HG03575 (cell line): ENCODE measurements around the gene RREB1.

Source experiments
- ATAC-seq: cut with Tn5 transposase; IDR thresholded peaks from one replicate; pipeline ENCODE4 v1.9.1; 2021; ENCODE audit not compliant: unreplicated experiment, insufficient number of reproducible peaks, low FRiP score; ENCODE audit errors: extremely low read depth

The RREB1 gene

GRCh38 chr6:7107578-7108195 lies at the start of gene RREB1:
Gene RREB1 (plus strand): TSS chr6:7107961. CDS start chr6:7181912, 73,951 bp downstream.
- no peak for ATAC-seq

- no peak for ATAC-seq
These were observed 49.4 kb upstream of the RREB1 start for GRCh38 chr6:7058250-7058923.

- no peak for ATAC-seq
These were observed 46.8 kb upstream of the RREB1 start for GRCh38 chr6:7060769-7061516.

GRCh38 chr6:7062451-7063162 lies 45.2 kb upstream of the RREB1 start:
- no peak for ATAC-seq

- no peak for ATAC-seq
These were observed 40.5 kb upstream of the RREB1 start for GRCh38 chr6:7067305-7067704.

- no peak for ATAC-seq
These were observed 36.4 kb upstream of the RREB1 start for GRCh38 chr6:7071405-7071804.

GRCh38 chr6:7073082-7073820 lies 34.5 kb upstream of the RREB1 start:
- ATAC-seq: no peak

GRCh38 chr6:7073821-7074525 lies 33.8 kb upstream of the RREB1 start:
- peak; percentile 85 for ATAC-seq

GRCh38 chr6:7074870-7075269 lies 32.9 kb upstream of the RREB1 start:
- no peak for ATAC-seq

GRCh38 chr6:7075341-7076000 lies 32.3 kb upstream of the RREB1 start:
- no peak for ATAC-seq

- ATAC-seq: no peak
These were observed 29.9 kb upstream of the RREB1 start for GRCh38 chr6:7077856-7078255.

- no peak for ATAC-seq
These were observed 28.9 kb upstream of the RREB1 start for GRCh38 chr6:7078856-7079255.

- ATAC-seq: no peak
These were observed 27.4 kb upstream of the RREB1 start for GRCh38 chr6:7080311-7080710.

GRCh38 chr6:7085911-7086310 lies 21.9 kb upstream of the RREB1 start:
- no peak for ATAC-seq

- ATAC-seq: no peak
These were observed 21.3 kb upstream of the RREB1 start for GRCh38 chr6:7086488-7086887.

- ATAC-seq: no peak
These were observed 20.7 kb upstream of the RREB1 start for GRCh38 chr6:7087066-7087465.

- no peak for ATAC-seq
These were observed 20.2 kb upstream of the RREB1 start for GRCh38 chr6:7087491-7087979.
